AG04449 (cell line): Measurements from ENCODE around the gene AMPH.

ENCODE experiments used
- CTCF ChIA-PET: fragments of 350-600 bp; formaldehyde crosslinking; extraction: SDS; loops from one replicate; lab custom pipeline; 2021; ENCODE audit warnings: antibody characterized with exemption; lab: Yijun Ruan, JAX
- POLR2A ChIA-PET: fragments of 400-600, 350-600 bp; formaldehyde crosslinking; extraction: SDS; loops from one replicate; lab custom pipeline; 2020; ENCODE audit warnings: antibody characterized with exemption, inconsistent platforms; lab: Yijun Ruan, JAX
- DNase-seq: peaks from one replicate; pipeline ENCODE4 v3.0.0-alpha.2; 2010; ENCODE audit warnings: low read depth, low spot score
- H3K4me3 ChIP-seq: 2 replicates; pipeline ENCODE4 v1.5.1; 2011; ENCODE audit warnings: low read depth, mild to moderate bottlenecking, control low read depth, low read length
- TF ChIP-seq, protein P1 (sequence below): IDR thresholded peaks from one replicate; pipeline ENCODE4 v1.5.1; 2011; ENCODE audit warnings: mild to moderate bottlenecking, moderate library complexity, low read length, control low read depth, inconsistent platforms; ENCODE audit not compliant: insufficient read depth; ENCODE audit errors: missing control alignments

Gene AMPH

DNA sequence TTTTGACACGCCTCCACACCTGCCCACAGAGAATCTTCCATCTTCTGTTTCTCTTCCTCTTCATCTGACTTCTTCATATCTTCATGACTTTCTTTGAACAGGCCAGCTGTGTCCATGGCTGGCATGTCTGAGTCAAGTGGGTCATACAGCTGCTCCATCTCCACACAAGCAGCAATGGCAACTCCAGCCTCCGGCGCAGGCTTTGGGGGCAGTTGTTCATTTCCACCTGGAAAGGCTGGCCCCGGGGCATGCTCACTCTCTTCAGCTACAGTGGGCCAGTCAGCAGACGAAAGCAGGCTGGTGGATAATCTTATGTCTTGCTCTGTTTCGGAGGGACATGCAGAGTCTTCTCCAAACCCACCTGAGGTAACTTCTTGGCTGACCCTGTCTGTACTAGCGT, 202.1 kb downstream of the AMPH start:
- POLR2A ChIA-PET = no interaction called here
- CTCF ChIA-PET = interaction anchor here (0.9 kb wide), 1 partner anchor 20 kb away, joined by 3 read pairs; no protein-coding TSS in a partner anchor
- H3K4me3 ChIP-seq = no peak overlapping the region
- TF ChIP-seq, protein P1, sequence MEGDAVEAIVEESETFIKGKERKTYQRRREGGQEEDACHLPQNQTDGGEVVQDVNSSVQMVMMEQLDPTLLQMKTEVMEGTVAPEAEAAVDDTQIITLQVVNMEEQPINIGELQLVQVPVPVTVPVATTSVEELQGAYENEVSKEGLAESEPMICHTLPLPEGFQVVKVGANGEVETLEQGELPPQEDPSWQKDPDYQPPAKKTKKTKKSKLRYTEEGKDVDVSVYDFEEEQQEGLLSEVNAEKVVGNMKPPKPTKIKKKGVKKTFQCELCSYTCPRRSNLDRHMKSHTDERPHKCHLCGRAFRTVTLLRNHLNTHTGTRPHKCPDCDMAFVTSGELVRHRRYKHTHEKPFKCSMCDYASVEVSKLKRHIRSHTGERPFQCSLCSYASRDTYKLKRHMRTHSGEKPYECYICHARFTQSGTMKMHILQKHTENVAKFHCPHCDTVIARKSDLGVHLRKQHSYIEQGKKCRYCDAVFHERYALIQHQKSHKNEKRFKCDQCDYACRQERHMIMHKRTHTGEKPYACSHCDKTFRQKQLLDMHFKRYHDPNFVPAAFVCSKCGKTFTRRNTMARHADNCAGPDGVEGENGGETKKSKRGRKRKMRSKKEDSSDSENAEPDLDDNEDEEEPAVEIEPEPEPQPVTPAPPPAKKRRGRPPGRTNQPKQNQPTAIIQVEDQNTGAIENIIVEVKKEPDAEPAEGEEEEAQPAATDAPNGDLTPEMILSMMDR = no peak
- DNase-seq = no peak

DNA sequence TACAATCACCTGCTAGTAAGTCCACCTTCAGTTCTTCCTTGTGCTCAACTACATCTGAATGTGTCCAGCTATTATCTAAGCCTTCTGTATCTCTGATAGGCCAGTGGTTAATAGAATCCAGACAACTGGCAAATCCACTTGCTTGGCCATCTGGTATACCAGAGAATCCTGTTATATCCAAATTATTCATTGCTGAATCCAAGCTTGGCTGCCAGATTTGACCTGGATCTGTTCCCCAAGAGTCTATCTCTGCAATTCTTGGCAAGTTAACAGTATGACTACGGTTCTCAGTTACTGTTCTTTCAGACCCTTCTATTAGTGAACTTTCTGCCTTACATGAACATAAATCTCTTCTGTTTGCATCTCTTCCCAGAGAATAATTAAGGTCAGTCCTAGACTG, 203.1 kb downstream of the AMPH start:
- ChIA-PET POLR2A (no interaction called here), CTCF (interaction anchor here (1.0 kb wide), 1 partner anchor 233 kb away, joined by 3 read pairs; no protein-coding TSS in a partner anchor)
- no peak overlapping the region for H3K4me3 ChIP-seq
- DNase-seq = no peak
- TF ChIP-seq, protein P1 = no peak

DNA sequence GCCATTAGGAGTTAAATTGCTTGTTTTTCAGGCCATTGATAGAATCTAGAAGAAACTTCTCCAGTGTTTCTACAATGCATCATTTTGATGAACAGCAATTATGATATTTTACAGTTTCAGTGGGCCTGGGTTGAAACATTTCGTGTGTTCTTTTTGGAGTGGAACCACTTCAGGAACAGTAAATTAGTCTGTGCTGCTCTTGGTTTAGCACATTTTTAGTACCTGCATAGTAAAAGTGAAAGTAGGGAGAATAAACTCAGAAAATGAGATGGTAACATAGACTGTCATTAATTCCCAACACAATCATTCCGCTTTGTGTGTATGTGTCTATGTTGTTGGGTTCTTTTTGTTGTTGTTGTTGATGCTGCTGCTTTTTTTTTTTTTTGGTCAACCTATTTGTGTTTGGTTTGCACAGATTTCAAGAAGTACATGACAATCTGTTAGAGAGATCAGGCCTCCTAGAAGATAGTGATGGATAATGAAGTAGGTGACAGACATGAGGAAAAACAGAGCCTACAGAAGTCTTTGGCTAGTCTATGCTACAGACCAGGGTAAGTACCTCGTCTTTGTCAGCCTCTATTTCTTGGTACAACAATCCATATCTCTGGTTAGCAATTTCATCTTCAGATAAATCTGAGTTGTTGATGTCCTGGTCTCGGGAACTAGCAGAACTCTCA, 203.8 kb downstream of the AMPH start:
- DNase-seq = no peak
- ChIA-PET POLR2A (no interaction called here), CTCF (interaction anchor here (1.0 kb wide), 1 partner anchor 234 kb away, joined by 3 read pairs; no protein-coding TSS in a partner anchor)
- no peak overlapping the region for H3K4me3 ChIP-seq
- TF ChIP-seq, protein P1 = no peak

DNA sequence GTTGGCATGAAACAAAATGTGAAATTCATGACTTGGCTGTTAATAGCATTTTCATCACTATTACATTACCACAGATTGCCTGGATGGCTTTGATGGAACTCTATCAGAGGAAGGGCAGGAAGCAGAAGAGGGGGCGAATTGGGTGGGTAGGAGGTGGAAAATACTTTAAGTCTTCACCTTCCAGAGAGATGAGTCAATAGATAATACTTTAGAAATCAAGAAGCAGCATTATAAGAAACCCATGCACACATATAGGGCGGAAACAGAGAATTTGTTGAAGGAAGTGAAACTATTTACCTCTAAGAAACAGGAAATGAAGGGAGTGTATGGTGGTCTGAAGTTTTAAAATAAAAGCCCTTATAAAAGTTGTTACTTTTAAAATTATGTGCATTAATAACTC, 205.7 kb downstream of the AMPH start:
- POLR2A ChIA-PET = no interaction called here
- H3K4me3 ChIP-seq = no peak overlapping the region
- TF ChIP-seq, protein P1 = no peak
- no peak for DNase-seq
- CTCF ChIA-PET = interaction anchor here (1.0 to 1.2 kb wide), 3 partner anchors 8 to 235 kb away, joined by 3 to 4 read pairs (median 3); no protein-coding TSS in a partner anchor

- DNase-seq = no peak
- TF ChIP-seq, protein P1 = no peak
- POLR2A ChIA-PET = no interaction called here
- no peak overlapping the region for H3K4me3 ChIP-seq
- CTCF ChIA-PET = interaction anchor here (0.8 to 1.7 kb wide), 7 partner anchors 9 to 321 kb away, joined by 3 to 5 read pairs (median 3); no protein-coding TSS in a partner anchor
These were observed 206.3 kb downstream of the AMPH start for GRCh38 chr7:38424750-38425463.

DNA sequence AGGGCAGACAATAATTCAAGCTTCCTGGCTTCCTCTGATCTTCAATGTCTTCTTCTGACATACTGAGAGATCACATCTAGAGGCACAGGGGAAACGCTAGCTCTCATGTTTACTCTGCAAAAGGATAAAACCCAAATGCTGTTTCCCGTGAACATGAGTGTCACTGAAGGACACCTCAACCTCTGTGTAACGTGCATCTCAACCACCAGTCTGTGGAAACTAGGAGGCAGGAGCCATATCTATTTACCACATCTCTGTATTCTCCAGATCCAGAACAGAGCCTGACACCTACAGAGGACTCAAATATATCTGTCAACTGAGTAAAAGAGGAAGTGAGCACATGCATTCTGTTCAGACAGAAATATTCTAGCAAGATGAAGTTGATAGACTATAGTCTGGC, 217.4 kb downstream of the AMPH start:
- POLR2A ChIA-PET = no interaction called here
- DNase-seq = no peak

More for the DNA sequence above, 217.4 kb downstream of the AMPH start:
- CTCF ChIA-PET = no interaction called here
- no peak overlapping the region for H3K4me3 ChIP-seq
- TF ChIP-seq, protein P1 = no peak
